Activated CD4-positive, alpha-beta T cell treated with anti-CD3 and anti-CD28 coated beads, Interleukin-10, Interleukin-2, amounts not matched to agents 100 ng/mL and 50 ng/mL, durations not matched to agents 16 hours and 8 hours (primary cell): ENCODE results near the gene ABCA13.

Experiments used
- DNase-seq: peaks from one replicate; pipeline ENCODE4 v3.0.0-alpha.2; 2020

The ABCA13 gene

DNA sequence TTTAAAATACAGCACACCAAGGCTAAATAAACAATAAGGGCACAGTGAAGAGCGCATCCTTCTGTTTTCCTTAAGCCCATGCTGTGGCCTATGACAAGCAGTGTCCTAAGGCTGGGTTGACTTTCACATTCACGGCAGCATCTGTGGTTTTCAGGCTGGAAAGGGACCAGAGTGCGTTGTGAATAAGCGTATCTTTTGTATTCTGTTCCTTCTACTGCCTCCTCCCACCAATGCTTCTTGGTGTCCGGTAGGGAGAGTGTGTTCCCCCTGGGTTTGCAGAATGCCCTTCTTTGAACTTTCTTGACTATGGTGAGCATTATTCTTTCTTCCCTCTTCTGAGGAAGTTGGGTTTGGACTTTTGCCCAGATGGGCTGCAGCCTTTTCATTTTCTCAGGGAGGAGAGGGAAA lies 73.6 kb downstream of the ABCA13 start:
- DNase-seq: no peak

DNA sequence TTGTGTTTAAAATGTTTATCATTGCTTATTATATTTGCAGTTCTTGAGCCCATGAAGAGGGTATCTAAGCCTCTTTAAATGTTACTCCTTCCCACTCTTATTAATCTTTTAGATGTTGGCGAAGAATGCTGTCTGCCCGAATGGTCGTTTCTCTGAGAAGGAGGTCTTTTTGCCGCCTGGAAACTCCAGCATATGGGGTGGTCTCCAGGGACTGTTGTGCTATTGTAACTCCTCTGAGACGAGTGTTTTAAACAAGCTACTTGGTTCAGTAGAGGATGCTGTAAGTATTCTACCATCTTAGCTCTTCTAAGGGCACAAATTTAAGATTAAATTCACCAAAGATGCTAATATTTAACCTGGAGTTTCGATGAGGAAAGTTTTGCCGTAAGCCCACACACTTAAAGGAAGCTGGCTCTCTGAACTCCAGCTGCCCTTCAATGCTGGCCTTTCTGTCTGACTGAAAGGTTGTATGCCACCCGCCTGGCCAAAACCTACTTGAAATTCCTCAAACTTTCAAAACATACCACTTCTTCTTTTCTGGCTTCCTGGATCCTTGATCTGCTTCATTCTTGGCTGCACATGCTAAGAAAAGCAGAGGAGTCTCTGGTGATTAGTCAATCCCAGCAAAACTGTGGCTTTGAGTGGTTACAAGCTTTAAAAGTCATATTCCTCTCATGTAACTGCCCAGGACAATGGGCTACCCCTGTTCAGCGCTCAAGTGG lies 74.7 kb downstream of the ABCA13 start:
- no peak for DNase-seq

DNA sequence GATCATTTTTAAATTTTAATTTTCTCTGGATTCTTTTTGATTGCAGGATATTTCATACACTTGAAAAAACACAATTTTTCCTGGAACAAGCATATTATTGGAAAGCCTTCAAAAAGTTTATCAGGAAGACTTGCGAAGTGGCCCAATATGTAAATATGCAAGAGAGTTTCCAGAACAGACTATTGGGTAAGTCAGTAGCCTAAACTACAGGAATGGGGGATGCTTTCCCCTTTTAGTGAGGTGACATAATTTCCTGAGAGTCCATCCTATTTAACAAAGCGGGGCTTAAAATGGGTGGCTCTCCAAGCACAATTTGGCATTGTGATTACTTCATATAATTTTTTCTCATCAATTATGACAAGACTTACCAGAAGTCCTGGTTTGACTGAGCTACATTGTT lies 77.9 kb downstream of the ABCA13 start:
- DNase-seq: no peak

DNA sequence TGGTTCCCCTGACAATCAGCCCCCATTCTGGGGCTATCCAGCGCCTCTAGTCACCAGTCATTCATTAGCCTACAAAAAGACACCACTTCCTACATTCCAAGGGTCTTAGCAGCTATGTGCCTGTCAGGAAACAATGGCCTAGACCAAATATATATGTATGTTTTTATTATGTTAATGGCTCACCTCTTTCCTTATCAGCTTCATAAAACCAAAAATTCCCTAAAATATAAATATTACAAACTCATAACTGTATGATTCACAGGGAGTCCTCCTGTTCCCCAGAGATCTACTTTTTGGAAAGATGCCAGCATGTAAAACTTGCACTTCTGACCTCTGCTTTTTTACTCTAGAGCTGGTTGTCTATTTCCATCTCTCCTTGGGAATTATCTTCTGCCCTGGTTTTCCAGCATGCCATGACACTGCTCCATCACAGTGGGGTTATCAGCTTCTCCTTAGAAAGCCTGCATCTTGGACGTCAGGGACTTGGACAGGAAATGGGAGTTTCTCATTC lies 79.2 kb downstream of the ABCA13 start:
- DNase-seq: no peak

DNA sequence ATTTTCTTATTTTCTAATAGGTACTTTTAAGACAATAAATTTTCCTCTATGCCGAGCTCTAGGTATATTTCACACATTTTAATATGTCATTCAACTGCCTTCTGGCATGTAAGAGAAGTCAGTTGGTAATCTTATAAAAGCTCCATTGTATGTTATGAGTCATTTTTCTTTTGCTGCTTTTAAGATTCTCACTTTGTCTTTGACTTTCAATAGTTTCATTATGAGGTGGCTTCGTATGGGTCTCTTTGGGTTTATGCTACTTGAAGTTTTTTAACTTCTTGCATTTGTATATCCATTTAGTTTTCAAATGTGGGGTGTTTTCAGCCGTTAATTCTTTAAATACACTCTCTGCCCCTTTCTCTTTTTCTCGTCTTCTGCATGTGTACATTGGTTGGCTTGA lies 80.5 kb downstream of the ABCA13 start:
- DNase-seq: peak; percentile 82

DNA sequence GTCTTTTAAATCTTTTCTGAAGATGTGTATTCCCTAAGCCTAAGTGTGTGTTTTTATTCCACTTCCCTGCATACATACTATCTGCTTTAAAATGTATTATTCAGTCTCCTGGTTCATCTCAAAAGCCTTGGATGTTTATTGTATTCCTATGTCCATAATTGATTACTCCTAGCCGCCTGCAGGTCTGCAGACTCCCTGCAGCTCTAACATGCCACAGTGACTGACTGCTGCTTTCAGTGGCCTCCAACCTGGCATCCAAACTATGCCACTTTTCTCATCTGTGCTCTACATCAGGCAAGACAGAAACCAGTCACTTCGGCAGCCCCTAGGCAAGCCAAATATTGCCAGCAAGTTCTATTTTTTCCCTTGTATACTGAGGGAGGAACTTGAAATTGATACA lies 81.7 kb downstream of the ABCA13 start:
- peak; percentile 4 for DNase-seq

DNA sequence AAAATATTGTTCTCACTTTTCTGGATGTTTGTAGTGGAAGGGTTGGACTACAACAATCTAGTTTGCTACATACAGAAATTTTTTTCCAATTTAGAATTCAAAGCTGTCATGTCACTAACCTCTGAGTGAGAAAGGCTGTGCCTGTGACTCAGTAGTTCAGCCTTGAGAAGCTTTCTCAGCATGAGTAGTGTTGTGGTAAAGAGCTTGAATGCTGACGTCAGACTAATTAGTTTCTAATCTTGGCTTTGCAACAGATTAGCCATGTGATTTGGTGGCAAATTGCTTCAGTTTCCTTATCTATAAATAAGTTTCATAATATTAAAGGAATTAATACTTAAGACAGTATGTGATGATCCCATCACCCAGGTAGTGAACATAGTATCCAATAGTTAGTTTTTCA lies 83.8 kb downstream of the ABCA13 start:
- peak; percentile 82 for DNase-seq

DNA sequence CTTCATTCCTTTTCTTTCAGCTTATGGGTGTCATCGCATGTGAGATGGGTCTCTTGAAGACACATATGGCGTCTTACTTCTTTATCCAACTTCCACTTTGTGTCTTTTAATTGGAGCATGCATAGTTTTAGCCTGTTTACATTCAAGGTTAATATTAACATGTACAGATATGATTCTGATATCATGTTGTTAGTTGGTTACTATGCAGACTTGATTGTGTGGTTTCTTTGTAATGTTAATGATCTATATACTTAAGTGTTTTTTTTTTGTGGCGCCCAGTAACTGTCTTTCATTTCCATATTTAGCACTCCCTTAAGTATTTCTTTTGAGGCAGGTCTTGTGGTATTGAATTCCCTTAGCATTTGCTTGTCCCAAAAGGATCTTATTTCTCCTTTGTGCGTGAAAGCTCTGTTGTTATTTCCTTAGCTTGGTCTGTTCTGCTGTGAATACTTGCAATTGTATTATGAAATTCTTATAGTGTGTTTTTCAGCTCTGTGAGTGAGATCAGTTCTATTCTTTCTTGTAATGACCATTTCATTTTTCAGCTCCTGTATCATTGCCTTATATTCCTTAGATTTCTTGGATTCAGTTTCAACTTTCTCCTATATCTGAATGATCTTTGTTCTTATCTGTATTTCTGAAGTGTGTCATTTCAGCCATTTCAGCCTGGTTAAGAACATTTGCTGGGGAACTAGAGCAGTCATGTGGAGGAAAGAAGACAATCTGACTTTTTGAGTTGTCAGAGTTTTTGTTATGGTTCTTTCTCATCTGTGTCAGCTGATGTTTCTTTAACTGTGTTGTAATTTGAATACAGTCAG lies 88.4 kb downstream of the ABCA13 start:
- DNase-seq: no peak

DNA sequence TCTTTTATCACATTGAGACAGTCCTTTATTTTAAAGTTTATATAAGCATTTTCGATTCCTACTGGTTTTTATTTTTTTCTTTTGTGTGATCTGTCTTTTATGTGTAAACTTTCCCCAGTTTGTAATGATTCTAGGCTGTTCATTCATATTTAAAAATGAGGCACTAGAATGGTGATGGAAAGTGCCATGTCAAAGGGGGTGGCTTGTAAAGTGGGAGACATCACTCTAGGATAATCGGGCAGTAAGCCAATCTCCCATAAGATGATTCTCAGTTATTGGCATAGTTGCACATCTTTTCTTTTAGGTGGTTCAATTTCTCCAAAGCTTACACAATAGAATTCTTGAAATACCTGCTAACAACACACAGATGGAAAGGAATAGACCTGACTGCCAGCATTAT lies 90.4 kb downstream of the ABCA13 start:
- no peak for DNase-seq

DNA sequence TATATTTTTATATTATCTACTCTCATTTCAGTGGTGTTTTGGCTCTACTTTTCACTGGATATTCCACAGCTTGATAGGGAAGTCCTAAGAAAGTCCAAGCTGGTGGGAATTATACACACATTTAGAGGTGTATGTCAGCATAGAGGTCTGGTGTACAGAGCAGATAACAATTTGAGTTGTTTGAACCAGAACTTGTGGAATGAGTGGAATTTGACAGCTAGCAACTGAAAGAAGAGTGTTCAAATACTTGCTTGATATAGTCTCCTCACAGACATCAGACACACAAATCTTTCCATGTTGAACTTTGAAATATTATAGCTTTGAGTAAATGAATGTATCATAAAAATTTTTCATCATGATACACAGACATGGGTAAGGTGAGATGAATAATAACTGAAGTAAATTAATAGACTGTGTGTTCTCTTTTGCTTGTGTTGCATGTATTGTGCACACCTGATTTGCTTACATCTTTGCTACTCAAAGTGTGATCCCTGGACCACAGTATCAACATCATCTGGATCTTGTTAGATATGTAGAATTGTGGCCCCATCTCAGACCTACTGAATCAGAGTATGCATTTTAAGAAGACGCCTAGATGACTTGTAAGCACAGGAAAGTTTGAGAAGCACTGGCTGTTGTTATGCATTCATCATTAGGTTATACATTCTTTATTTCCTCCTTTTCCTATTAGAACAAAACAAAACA lies 91.5 kb downstream of the ABCA13 start:
- DNase-seq: no peak

DNA sequence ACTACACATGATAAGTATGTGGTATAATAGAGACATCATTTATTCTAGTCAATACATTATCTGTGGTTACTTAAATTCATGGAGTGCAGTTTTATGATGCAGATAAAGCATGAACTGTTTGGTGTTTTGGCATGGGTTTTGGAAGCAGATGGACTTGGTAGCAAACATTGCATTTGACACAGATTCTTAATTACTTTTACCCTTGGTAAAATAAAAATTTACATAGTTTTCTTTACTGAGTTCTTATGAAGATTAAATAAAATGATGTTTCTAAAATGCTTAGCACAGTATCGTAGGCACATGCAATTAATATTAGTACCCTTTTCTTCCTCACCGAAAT lies 92.0 kb downstream of the ABCA13 start:
- no peak for DNase-seq

DNA sequence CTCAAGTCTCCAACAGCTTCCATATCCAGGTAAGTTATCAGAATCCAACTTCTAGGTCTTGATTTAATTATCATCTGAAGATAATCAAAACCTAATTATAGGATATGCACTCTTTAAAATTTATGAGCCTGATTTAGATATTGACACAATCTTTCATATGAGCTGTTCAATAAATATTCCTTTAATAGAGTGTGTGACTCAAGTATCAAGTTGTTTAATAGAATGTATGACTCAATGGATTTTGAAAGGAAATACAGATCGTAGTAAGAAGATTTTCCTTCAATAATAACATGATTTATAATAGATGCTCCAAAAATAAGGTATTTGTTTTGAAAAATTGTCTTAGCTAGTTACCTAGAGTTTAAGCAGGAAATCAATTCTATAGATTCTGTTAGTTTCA lies 97.8 kb downstream of the ABCA13 start:
- DNase-seq: no peak

DNA sequence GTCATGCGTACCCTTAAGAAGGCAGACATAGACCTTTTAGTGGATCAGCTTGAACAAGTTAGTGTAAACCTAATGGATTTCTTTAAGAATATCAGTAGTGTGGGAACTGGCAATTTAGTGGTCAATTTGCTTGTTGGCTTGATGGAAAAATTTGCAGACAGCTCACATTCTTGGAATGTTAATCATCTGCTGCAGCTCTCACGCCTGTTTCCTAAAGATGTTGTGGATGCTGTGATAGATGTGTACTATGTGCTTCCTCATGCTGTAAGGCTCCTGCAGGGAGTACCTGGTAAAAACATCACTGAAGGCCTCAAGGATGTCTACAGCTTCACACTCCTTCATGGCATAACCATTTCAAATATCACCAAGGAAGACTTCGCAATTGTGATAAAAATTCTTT lies 103.4 kb downstream of the ABCA13 start:
- DNase-seq: no peak

DNA sequence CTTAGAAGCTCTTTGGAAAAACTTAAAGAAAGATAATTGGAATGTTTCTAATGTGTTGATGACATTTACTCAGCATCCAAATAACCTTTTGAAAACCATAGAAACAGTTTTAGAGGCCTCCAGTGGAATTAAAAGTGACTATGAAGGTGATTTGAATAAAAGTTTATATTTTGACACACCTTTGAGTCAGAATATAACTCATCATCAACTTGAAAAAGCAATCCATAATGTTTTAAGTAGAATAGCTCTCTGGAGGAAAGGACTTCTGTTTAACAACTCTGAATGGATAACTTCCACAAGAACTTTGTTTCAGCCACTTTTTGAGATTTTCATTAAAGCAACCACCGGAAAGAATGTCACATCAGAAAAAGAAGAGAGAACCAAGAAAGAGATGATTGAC lies 108.2 kb downstream of the ABCA13 start:
- DNase-seq: no peak

DNA sequence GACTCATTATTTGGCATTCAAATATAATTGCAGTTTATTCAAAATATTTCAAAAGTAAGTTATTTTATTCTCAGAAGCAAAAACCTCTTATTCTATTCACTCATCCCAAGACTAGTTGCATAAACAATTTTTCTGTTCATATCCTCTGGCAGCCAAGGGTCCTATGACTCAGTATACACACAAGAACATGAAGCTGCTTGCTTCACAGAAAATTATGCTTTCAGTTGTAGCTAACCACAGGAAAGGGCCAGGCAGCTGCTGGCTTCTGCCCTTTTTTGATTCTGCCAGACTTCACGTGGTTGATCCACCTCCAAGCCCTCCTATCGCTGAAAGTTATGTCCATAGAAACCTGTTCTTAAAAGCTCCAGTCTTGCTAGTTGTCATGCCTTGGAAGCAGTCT lies 108.8 kb downstream of the ABCA13 start:
- DNase-seq: peak; percentile 70

DNA sequence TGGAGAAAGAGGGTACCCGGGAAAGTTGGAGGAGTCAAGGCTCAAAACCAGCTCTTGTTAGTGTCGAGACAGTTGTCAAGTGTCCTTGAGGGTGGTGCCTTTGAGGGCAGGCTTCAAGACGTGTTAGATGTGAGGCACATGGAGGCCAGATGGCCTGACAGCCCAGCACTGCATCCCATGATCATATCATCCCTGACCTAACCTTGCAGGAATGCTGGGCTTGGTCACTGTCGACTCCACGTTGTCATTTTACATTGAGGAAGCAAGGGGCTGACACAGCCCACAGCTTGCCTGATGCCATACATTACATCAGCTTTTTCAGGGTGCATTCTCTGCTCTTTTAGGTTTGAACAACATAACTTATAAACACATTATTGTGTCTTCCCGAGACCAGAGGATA lies 114.1 kb downstream of the ABCA13 start:
- no peak for DNase-seq

DNA sequence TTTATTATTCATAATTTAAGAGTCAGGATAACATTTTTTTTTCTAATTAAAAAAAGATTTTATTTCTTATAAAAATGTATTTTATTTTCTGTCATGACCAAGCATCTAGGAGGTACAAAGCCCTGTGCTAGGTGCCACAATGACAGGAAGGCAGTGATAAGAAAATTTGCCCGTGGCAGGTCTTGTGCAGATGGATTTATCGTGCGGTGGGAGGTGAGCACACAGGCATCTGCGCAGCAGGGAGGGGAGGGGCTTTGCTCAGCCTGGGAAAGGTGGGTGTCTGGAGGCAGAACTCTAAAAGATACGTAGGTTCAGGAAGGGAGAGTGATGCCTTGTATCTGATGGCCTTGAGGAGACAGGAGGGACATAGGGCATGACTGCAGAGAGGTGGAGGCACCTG lies 115.6 kb downstream of the ABCA13 start:
- DNase-seq: no peak

DNA sequence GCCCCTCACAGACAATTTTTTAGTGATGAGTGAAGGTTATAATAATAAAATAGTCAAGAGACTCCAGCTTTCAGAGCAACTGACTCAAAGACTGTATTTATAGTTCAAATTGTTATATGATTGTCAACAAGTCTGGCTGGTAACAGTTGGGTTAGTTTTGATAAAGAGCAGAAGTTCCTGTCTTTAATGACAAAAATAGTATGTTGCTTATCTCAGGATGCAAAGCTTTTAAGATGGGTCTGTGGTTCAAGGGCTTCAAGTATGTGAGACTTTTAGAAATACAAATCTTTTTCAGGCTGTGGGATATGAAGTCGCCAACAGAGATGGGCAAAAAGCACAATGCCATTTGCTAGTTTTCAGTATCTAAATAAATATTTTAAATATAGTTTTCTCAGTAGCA lies 118.4 kb downstream of the ABCA13 start:
- DNase-seq: no peak

DNA sequence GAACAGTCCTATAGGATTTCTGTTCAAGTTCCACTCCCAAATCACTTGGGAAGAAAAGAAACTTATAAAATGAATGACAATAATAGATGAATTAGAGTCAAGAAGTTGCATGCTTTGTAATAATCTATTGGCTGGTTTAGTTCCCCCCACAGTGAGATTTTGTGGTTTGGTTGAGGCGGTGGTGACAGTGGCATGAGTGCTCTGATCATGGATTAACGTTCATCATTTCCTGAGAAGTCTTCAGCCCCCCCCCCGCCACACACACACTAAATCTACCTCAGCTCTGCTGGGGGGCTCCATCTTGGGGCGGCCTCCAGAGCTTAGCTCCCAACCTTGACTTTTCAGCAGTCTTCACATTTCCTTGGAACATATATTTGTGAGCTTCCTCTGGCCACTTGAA lies 121.7 kb downstream of the ABCA13 start:
- DNase-seq: peak; percentile 20

DNA sequence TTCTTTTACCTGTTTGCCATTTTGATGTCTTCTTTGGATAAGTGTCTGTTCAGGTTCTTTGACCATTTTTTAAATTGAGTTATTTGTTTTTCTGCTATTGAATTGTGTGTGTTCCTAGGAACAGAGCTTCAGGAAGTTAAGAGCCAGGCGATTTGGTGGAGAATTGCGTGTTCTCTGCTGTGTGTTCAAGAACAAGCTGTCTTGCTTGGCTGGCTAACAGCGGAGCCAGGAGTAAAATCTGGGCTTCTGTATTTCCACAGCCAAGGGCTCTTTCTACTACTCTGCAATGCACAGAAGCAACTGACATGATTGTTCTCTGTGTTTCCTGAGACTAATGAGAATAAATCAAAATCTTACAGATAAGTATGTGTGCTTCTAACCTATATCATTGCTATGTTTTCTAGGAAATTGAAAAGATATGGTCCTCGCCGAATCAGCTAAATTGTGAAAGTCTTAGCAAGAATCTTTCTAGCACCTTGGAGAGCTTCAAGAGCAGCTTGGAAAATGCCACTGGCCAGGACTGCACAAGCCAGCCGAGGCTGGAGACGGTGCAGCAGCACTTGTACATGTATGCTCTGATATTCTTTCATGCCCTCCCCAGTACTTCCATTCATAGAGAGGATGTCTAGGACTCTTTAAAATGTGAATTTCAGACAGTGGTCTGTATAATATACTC lies 124.2 kb downstream of the ABCA13 start:
- DNase-seq: no peak

DNA sequence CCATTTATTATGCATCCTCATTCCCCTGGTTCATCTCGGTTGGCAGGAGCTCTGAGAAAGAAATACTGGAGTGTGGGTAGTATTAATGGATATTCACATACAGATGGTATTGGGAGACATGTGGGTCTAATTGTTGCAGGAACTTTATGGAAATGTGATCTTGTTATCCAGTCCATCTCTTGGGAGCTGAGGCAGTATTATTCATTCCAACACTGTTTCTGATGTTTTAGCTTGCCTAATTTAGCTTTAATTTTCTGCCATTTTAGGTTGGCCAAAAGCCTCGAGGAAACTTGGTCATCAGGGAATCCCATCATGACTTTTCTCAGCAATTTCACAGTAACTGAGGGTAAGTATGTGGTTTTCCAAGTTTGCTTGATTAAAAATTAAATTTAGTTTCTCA lies 125.7 kb downstream of the ABCA13 start:
- no peak for DNase-seq

DNA sequence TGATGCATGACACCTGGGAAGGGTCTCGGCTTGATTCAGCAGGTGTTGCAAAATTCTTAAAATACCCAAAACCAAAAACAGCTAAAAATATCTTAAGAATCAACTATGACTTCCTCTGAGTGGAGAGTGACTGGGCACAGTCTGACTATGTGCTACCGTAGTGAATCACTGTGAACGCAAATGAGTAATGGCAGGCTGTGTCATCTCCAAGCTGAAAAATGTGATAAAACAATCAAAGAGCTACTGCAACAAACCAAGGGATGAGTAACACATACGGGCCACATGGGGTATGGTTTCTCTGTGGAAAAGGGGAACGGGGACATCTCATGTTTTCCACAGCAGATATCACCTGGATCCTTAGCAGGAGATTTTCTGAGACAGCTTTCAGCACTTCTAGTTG lies 127.5 kb downstream of the ABCA13 start:
- peak; percentile 88 for DNase-seq

DNA sequence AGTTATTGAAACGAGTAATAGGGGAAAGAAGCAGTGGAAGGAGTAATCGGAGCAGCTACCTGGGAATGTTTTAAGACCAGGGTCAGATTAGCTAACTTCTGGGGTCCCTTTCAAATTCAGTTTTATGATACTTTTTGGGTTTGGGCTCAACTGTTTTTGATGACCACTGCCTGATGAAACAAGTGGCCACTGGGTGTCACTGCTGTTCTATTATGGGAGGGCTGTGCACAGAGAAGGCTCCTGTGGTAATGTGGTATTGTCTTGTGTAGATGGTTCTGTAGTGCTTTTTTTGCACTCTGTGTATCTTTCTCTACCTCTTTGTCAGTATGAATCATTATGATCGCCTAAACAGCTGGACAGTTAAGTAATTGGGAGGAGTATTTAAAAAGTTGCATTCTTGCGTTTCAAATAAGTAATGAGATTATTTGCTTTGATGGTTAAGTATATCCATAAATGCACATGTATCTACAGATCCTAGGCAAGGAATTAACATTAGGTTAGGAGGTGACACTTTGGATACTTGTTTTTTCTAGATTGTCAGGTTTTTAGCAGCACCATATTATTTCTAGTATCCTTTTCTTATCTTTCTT lies 128.4 kb downstream of the ABCA13 start:
- peak; percentile 79 for DNase-seq
